Uterus (tissue), 4 donors: ENCODE data around the gene TPGS2. TPM values are rescaled to one million over a fixed set of nuclear protein-coding genes. Genes with fewer than 3 reads are reported as not detected.
A peak's percentile ranks its signal among the peaks of the same experiment; 100 is the strongest.

Experiments
- DNase-seq, 2 donors: peaks; one replicate each; pipeline ENCODE4 v3.0.0-alpha.2; 2019 to 2020
- H3K27ac ChIP-seq, 2 donors: fragments of 200-600 bp; sonication (generic); 1 replicate in 1 of 2; 2 replicates in 1 of 2; pipeline ENCODE4 v1.5.1; 2016 to 2018
- H3K27me3 ChIP-seq, 2 donors: fragments of 200-600 bp; sonication (generic); one replicate each; pipeline ENCODE4 v1.5.1; 2018 to 2019; ENCODE audit warnings: control low read depth in 1 of 2
- H3K36me3 ChIP-seq, 2 donors: fragments of 200-600 bp; sonication (generic); one replicate each; pipeline ENCODE4 v1.5.1; 2019; ENCODE audit warnings: control low read depth in 1 of 2
- H3K4me1 ChIP-seq, 2 donors: fragments of 200-600 bp; sonication (generic); one replicate each; pipeline ENCODE4 v1.5.1; 2018 to 2019; ENCODE audit warnings: control low read depth in 1 of 2
- H3K4me3 ChIP-seq, 2 donors: fragments of 200-600 bp; sonication (generic); 1 replicate in 1 of 2; 2 replicates in 1 of 2; pipeline ENCODE4 v1.5.1; 2018 to 2019; ENCODE audit warnings: mild to moderate bottlenecking in 1 of 2
- H3K9me3 ChIP-seq, 2 donors: fragments of 200-600 bp; sonication (generic); one replicate each; pipeline ENCODE4 v1.5.1; 2019; ENCODE audit warnings: control low read depth in 1 of 2
- POLR2A ChIP-seq, 2 donors: fragments of 450-650 bp; IDR thresholded peaks; one replicate each; pipeline ENCODE4 v1.6.1; 2016; ENCODE audit warnings: antibody characterized with exemption in 2 of 2, mild to moderate bottlenecking in 1 of 2, moderate library complexity in 1 of 2
- intact Hi-C: fragments of 100-400 bp; cut with DNase I; formaldehyde crosslinking; loops from one replicate; pipeline ENCODE4 v1.15.1; 2023; ENCODE audit warnings: low total_unique reads
- total RNA-seq, 4 donors: library from RNA; depleted of rRNA in 3 of 4; stranded (reverse); fragments of >200 nt in 3 of 4; gene quantifications; one replicate each; pipeline versions ENCODE4 v1.1.0 to v1.2.4, GENCODE V29; 2014 to 2023
- TF ChIP-seq, protein P1 (sequence below), 4 experiments: fragments of 200-600 bp in 2 of 4; fragments of 450-650 bp in 2 of 4; sonication (generic) in 2 of 4; IDR thresholded peaks; one replicate each; pipeline ENCODE4 v1.5.1; 2016 to 2019; ENCODE audit warnings: antibody characterized with exemption in 4 of 4, mild to moderate bottlenecking in 2 of 4, moderate library complexity in 1 of 4
- donor health status: DM: yes; HTN: yes; CAD: no.

TPGS2 gene
- total RNA-seq, 4 donors from 2014 or later: 42.3 to 85.6 (median 69.1) TPM

DNA sequence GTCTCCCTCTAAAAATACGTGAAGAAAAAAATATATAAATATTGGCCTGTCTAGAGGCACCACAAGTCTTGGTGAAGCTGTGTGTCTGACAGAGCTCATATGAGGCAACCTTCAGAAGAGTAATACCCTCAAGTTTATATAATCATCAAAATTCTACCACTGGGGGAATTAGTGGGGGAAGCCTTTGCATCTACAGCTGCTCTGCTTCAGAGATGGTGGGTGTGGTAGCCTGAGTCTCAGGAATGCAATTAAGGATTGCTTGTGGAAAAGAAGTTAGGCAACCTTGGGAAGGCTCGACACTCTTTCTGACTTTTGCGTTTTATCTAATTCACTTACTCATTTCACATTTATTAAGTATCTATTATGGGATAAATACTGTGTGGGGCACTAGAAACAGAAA, 17.4 kb downstream of the TPGS2 start:
- no peak for DNase-seq
- Histone ChIP-seq H3K4me1 (no peaks in the 10 kb centered on the region), H3K36me3 (no peaks in the 10 kb centered on the region), H3K4me3 (no peak overlapping the region), H3K27ac (no peak overlapping the region), H3K9me3 (no peaks in the 10 kb centered on the region), H3K27me3 (no peaks in the 10 kb centered on the region)
- intact Hi-C loops: no loop called here
- TF ChIP-seq, protein P1, sequence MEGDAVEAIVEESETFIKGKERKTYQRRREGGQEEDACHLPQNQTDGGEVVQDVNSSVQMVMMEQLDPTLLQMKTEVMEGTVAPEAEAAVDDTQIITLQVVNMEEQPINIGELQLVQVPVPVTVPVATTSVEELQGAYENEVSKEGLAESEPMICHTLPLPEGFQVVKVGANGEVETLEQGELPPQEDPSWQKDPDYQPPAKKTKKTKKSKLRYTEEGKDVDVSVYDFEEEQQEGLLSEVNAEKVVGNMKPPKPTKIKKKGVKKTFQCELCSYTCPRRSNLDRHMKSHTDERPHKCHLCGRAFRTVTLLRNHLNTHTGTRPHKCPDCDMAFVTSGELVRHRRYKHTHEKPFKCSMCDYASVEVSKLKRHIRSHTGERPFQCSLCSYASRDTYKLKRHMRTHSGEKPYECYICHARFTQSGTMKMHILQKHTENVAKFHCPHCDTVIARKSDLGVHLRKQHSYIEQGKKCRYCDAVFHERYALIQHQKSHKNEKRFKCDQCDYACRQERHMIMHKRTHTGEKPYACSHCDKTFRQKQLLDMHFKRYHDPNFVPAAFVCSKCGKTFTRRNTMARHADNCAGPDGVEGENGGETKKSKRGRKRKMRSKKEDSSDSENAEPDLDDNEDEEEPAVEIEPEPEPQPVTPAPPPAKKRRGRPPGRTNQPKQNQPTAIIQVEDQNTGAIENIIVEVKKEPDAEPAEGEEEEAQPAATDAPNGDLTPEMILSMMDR (IDR thresholded peaks at IDR 0.05): no peak
- TF ChIP-seq POLR2A (IDR thresholded peaks at IDR 0.05): no peak

DNA sequence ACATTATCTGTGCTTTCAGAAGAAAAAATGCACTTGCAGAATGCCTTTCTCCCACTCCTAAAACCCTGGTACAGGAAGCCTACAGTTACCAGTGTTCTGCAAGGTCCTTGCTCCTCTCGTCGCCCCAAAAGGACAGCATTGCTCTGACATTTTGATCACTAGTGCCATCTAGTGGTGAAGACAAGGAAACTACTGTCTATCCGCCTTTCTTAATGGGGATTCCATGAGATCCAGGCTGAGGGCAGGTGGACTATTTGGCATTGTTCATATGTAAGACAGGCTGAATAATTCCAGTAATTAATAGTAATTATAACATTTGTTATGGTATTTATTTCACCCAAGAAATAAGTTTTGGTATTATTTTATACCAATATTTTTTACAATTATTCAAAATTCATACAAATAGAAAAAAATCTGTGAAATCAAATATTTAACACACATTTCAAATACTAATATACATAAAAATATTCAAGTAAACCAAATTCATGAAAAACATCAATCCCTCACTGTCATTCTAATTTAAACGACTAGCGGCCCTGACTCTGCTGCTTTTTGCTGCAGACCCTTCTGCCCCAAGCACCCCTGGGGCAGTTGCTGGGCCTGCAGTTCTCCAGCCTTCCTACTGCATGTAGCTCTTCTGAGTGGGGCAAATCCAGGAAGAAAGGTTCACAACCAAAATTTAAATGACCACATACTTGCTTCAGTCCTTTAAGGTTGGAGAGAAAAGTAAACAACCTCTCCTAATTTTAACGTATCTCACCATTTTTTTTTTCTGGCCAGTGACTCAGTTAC, 19.0 kb downstream of the TPGS2 start:
- Histone ChIP-seq H3K4me3 (no peak overlapping the region), H3K36me3 (no peaks in the 10 kb centered on the region), H3K27me3 (no peaks in the 10 kb centered on the region), H3K27ac (no peak overlapping the region), H3K4me1 (no peaks in the 10 kb centered on the region), H3K9me3 (no peaks in the 10 kb centered on the region)
- DNase-seq: peak in 1 of 2 donors; percentile 17
- intact Hi-C loops: no loop called here
- TF ChIP-seq, protein P1 (IDR thresholded peaks at IDR 0.05): peak; percentile 64 to 74 (median 68)
- no peak for TF ChIP-seq POLR2A (IDR thresholded peaks at IDR 0.05)

DNA sequence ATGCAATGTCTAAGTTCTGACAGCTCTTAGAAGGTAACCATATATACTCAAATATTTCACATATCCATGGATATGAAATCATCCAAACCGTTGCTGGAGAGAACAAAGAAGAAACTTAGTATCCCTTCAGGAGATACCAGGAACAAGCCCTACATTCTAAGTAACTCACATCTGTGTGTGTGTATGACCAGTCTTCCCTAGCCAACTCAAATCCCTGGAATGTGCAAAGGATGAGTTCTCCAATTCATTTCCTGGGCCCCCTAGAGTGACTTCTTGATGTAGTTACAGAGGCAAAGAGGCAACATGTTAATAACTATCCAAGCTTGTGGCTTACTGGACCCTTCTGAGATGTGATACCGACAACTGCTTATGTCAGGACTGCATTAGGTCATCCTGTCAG, 20.1 kb downstream of the TPGS2 start:
- no peak for TF ChIP-seq POLR2A (IDR thresholded peaks at IDR 0.05)
- TF ChIP-seq, protein P1 (IDR thresholded peaks at IDR 0.05): no peak

DNA sequence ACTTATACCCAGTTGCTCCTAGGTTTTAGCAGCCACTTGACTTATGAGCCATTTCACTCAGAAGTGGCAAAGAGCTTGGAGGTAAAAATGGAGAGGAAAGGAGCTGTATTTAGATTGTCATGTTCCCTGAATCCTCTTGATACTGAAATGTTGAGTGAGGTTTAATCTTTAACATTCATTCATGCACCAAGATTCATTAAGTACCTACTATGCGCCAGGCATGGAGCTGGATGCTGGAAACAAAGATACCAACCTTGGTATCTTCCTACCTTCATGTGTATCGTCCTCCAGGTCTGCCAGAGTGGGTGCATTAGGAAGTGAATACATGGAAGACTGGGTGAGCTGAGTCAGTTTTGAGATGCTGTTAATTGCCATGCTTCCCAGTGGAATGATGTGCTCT, 23.7 kb downstream of the TPGS2 start:
- no peaks in the 10 kb centered on the region for H3K9me3 ChIP-seq
- no peaks in the 10 kb centered on the region for H3K4me1 ChIP-seq
- no peak overlapping the region for H3K27ac ChIP-seq
- H3K4me3 ChIP-seq: no peak overlapping the region
- no peaks in the 10 kb centered on the region for H3K27me3 ChIP-seq
- DNase-seq: no peak
- no peak for TF ChIP-seq POLR2A (IDR thresholded peaks at IDR 0.05)
- TF ChIP-seq, protein P1 (IDR thresholded peaks at IDR 0.05): no peak
- intact Hi-C loops: no loop called here
- no peaks in the 10 kb centered on the region for H3K36me3 ChIP-seq

More for the DNA sequence above, 20.1 kb downstream of the TPGS2 start:
- no peak overlapping the region for H3K27ac ChIP-seq
- no peaks in the 10 kb centered on the region for H3K4me1 ChIP-seq
- no peak for DNase-seq
- no peaks in the 10 kb centered on the region for H3K27me3 ChIP-seq
- no peaks in the 10 kb centered on the region for H3K9me3 ChIP-seq
- H3K36me3 ChIP-seq: no peaks in the 10 kb centered on the region
- intact Hi-C loops: no loop called here
- no peak overlapping the region for H3K4me3 ChIP-seq

- no peak for DNase-seq
- Histone ChIP-seq H3K4me3 (no peak overlapping the region), H3K36me3 (no peaks in the 10 kb centered on the region), H3K27me3 (no peaks in the 10 kb centered on the region), H3K9me3 (no peaks in the 10 kb centered on the region), H3K27ac (no peak overlapping the region), H3K4me1 (no peaks in the 10 kb centered on the region)
- intact Hi-C loops: no loop called here
- TF ChIP-seq, protein P1 (IDR thresholded peaks at IDR 0.05): no peak
- TF ChIP-seq POLR2A (IDR thresholded peaks at IDR 0.05): no peak
Observed at GRCh38 chr18:36798738-36799473, 29.9 kb downstream of the TPGS2 start.
